Smooth muscle cell (in vitro differentiated cells): ENCODE results near the gene S1PR3. TPM values are rescaled to one million over a fixed set of nuclear protein-coding genes. Genes with fewer than 3 reads are reported as not detected.

Source experiments
- DNase-seq: peaks from one replicate; lab custom pipeline; 2025; ENCODE audit not compliant: unreplicated experiment; lab: John Stamatoyannopoulos, UW
- H2AFZ ChIP-seq: fragments of 200-600 bp; sonication (generic); 2 replicates; pipeline ENCODE4 v1.6.0; 2016; ENCODE audit warnings: antibody characterized with exemption, low read depth, mild to moderate bottlenecking
- H3F3A ChIP-seq: fragments of 200-600 bp; sonication (generic); 2 replicates; pipeline ENCODE4 v1.6.0; 2017; ENCODE audit warnings: antibody characterized with exemption, low read depth
- H3K27ac ChIP-seq: fragments of 200-600 bp; sonication (generic); 2 replicates; pipeline ENCODE4 v1.5.1; 2016; ENCODE audit warnings: low read depth, mild to moderate bottlenecking
- H3K27me3 ChIP-seq: fragments of 200-600 bp; sonication (generic); 2 replicates; pipeline ENCODE4 v1.6.1; 2016; ENCODE audit warnings: low read depth, mild to moderate bottlenecking
- H3K36me3 ChIP-seq: fragments of 200-600 bp; sonication (generic); 2 replicates; pipeline ENCODE4 v1.5.1; 2016; ENCODE audit warnings: low read depth
- H3K4me1 ChIP-seq: fragments of 200-600 bp; sonication (generic); 2 replicates; pipeline ENCODE4 v1.5.1; 2016; ENCODE audit warnings: low read depth
- H3K4me2 ChIP-seq: fragments of 200-600 bp; sonication (generic); 2 replicates; pipeline ENCODE4 v1.6.0; 2016; ENCODE audit warnings: mild to moderate bottlenecking
- H3K4me3 ChIP-seq: fragments of 200-600 bp; sonication (generic); 2 replicates; pipeline ENCODE4 v1.5.1; 2016; ENCODE audit warnings: mild to moderate bottlenecking
- H3K79me2 ChIP-seq: fragments of 200-600 bp; sonication (generic); 2 replicates; pipeline ENCODE4 v1.6.0; 2016; ENCODE audit warnings: low read depth, mild to moderate bottlenecking
- H3K9ac ChIP-seq: fragments of 200-600 bp; sonication (generic); 2 replicates; pipeline ENCODE4 v1.6.0; 2016; ENCODE audit warnings: low read depth
- H3K9me3 ChIP-seq: fragments of 200-600 bp; sonication (generic); replicated peaks from 2 replicates; pipeline ENCODE4 v1.5.1; 2016; ENCODE audit warnings: low read depth
- H4K20me1 ChIP-seq: fragments of 200-600 bp; sonication (generic); 2 replicates; pipeline ENCODE4 v1.6.0; 2016; ENCODE audit warnings: low read depth
- WGBS: methylation state at CpG from one replicate; pipeline ENCODE4 v1.1.7; 2016; ENCODE audit warnings: low lambda C conversion rate; 5-methylcytosine and 5-hydroxymethylcytosine counted together
- polyA plus RNA-seq: library from polyadenylated mRNA; unstranded; fragments of >200 nt; fragmentation: Nextera tagmentation; extraction: Ambion mirVana; gene quantifications from 2 replicates; pipeline ENCODE4 v1.2.1, GENCODE V29; 2016
- total RNA-seq: library from RNA; depleted of rRNA; stranded (reverse); fragments of >200 nt; gene quantifications from 2 replicates; pipeline ENCODE4 v1.2.3, GENCODE V29; 2014
- TF ChIP-seq, protein P1 (sequence below): fragments of 200-600 bp; sonication (generic); IDR thresholded peaks from 2 replicates; pipeline ENCODE4 v1.5.1; 2017; ENCODE audit warnings: borderline replicate concordance, mild to moderate bottlenecking, antibody characterized with exemption; ENCODE audit not compliant: insufficient read depth, poor library complexity, severe bottlenecking

S1PR3 gene
- total and polyA plus RNA-seq, 2 experiments from 2014 or later = 184 to 246 TPM

- Histone ChIP-seq H3K9me3 (no peaks in the 10 kb centered on the region), H3K4me2 (peak overlapping the region; percentile 91), H4K20me1 (peaks cover 60% of the 10 kb centered on the region), H3K79me2 (peaks cover 72% of the 10 kb centered on the region), H3F3A (peaks cover 29% of the 10 kb centered on the region), H3K36me3 (no peaks in the 10 kb centered on the region), H3K4me1 (peaks cover 59% of the 10 kb centered on the region), H3K27me3 (no peaks in the 10 kb centered on the region), H3K9ac (peak overlapping the region; percentile 72), H2AFZ (no peak overlapping the region), H3K27ac (peak overlapping the region; percentile 67), H3K4me3 (peak overlapping the region; percentile 75)
- TF ChIP-seq, protein P1, sequence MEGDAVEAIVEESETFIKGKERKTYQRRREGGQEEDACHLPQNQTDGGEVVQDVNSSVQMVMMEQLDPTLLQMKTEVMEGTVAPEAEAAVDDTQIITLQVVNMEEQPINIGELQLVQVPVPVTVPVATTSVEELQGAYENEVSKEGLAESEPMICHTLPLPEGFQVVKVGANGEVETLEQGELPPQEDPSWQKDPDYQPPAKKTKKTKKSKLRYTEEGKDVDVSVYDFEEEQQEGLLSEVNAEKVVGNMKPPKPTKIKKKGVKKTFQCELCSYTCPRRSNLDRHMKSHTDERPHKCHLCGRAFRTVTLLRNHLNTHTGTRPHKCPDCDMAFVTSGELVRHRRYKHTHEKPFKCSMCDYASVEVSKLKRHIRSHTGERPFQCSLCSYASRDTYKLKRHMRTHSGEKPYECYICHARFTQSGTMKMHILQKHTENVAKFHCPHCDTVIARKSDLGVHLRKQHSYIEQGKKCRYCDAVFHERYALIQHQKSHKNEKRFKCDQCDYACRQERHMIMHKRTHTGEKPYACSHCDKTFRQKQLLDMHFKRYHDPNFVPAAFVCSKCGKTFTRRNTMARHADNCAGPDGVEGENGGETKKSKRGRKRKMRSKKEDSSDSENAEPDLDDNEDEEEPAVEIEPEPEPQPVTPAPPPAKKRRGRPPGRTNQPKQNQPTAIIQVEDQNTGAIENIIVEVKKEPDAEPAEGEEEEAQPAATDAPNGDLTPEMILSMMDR = no peak
- DNase-seq = no peak
- 39% methylated on average over 4 of the region's 4 CpGs for WGBS
Observed at GRCh38 chr9:88992556-88992955, 1.3 kb downstream of the S1PR3 start.

GRCh38 chr9:88993327-88993726 is 2.1 kb downstream of the S1PR3 start:
- DNase-seq = no peak
- Histone ChIP-seq H3F3A (peaks cover 34% of the 10 kb centered on the region), H4K20me1 (peaks cover 68% of the 10 kb centered on the region), H2AFZ (no peak overlapping the region), H3K36me3 (no peaks in the 10 kb centered on the region), H3K27me3 (no peaks in the 10 kb centered on the region), H3K4me3 (peak overlapping the region; percentile 75), H3K4me2 (peak overlapping the region; percentile 91), H3K79me2 (peaks cover 80% of the 10 kb centered on the region), H3K4me1 (peaks cover 58% of the 10 kb centered on the region), H3K9ac (peak overlapping the region; percentile 52), H3K27ac (peak overlapping the region; percentile 67), H3K9me3 (no peaks in the 10 kb centered on the region)
- 32% methylated on average over 2 of the region's 2 CpGs for WGBS
- TF ChIP-seq, protein P1 = no peak

GRCh38 chr9:88993871-88994460 is 2.7 kb downstream of the S1PR3 start:
- Histone ChIP-seq H3K79me2 (peaks cover 84% of the 10 kb centered on the region), H3K4me1 (peaks cover 52% of the 10 kb centered on the region), H3K27me3 (no peaks in the 10 kb centered on the region), H3K36me3 (no peaks in the 10 kb centered on the region), H3K27ac (peak overlapping the region; percentile 67), H2AFZ (no peak overlapping the region), H3F3A (peaks cover 34% of the 10 kb centered on the region), H3K9ac (peak overlapping the region; percentile 52), H3K4me3 (peak overlapping the region; percentile 75), H4K20me1 (peaks cover 74% of the 10 kb centered on the region), H3K4me2 (peak overlapping the region; percentile 91), H3K9me3 (no peaks in the 10 kb centered on the region)
- WGBS = 67% methylated on average over 14 of the region's 14 CpGs
- no peak for DNase-seq
- TF ChIP-seq, protein P1 = no peak
